A549 (cell line): ENCODE data around the gene PTPRN2.
"Not testable (repeated sequence)": the region's sequence is repeated elsewhere in the genome, so short reads cannot be mapped to it uniquely, and the experiment has no call there.

Source experiments
- CTCF ChIP-seq: fragments of >200 bp; sonication (Bioruptor Twin); formaldehyde crosslinking; IDR thresholded peaks from 3 replicates; pipeline ENCODE4 v1.5.1; 2016
- EP300 ChIP-seq, 2 experiments: fragments of >200 bp; sonication (Bioruptor Twin); formaldehyde crosslinking; IDR thresholded peaks; 2 replicates in 1 of 2; 3 replicates in 1 of 2; pipeline ENCODE4 v1.6.1; 2016 to 2017
- POLR2A ChIP-seq: IDR thresholded peaks from 2 replicates; pipeline ENCODE4 v1.6.1; 2012; ENCODE audit warnings: mild to moderate bottlenecking, low read length
- ZFP36 ChIP-seq: fragments of 450-650 bp; IDR thresholded peaks from 2 replicates; pipeline ENCODE4 v1.6.1; 2014; ENCODE audit warnings: borderline replicate concordance; ENCODE audit not compliant: partially characterized antibody

DNA sequence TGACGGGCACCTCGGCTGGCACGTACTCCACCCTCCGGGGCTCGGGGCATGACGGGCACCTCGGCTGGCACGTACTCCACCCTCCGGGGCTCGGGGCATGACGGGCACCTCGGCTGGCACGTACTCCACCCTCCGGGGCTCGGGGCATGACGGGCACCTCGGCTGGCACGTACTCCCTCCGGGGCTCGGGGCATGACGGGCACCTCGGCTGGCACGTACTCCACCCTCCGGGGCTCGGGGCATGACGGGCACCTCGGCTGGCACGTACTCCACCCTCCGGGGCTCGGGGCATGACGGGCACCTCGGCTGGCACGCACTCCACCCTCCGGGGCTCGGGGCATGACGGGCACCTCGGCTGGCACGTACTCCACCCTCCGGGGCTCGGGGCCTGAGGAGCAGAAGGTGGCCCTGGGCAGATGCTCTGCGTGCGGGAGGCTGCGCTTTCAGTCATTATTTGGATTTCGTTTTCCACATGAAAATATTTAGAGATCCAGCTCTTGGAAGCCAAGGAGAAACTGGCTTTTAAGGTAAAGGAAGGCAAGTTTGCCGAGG lies 1086.6 kb downstream of the PTPRN2 start:
- not testable (repeated sequence) for TF ChIP-seq ZFP36; POLR2A; CTCF; EP300 (IDR thresholded peaks at IDR 0.05)
